Muscle layer of duodenum (tissue), 2 donors: ENCODE results near the gene TTPAL.
A peak's percentile ranks its signal among the peaks of the same experiment; 100 is the strongest.

Experiments used
- H3K27ac ChIP-seq: one replicate; pipeline ENCODE4 v1.7.0; 2013; ENCODE audit warnings: mild to moderate bottlenecking, low read length
- H3K27me3 ChIP-seq: one replicate; pipeline ENCODE4 v1.7.0; 2013; ENCODE audit warnings: low read depth, mild to moderate bottlenecking, control low read depth, low read length
- H3K36me3 ChIP-seq, 2 donors: one replicate each; pipeline ENCODE4 v1.7.0; 2013; ENCODE audit warnings: low read length in 2 of 2, control low read depth in 1 of 2, mild to moderate bottlenecking in 1 of 2; ENCODE audit not compliant: insufficient read depth in 2 of 2, control insufficient read depth in 1 of 2
- H3K4me1 ChIP-seq, 2 donors: one replicate each; pipeline ENCODE4 v1.7.0; 2013; ENCODE audit warnings: low read length in 2 of 2, mild to moderate bottlenecking in 2 of 2, control low read depth in 1 of 2, moderate library complexity in 1 of 2; ENCODE audit not compliant: insufficient read depth in 2 of 2, control insufficient read depth in 1 of 2
- H3K4me3 ChIP-seq, 2 donors: one replicate each; pipeline ENCODE4 v1.7.0; 2013; ENCODE audit warnings: low read length in 2 of 2, low read depth in 1 of 2, mild to moderate bottlenecking in 1 of 2
- H3K9me3 ChIP-seq, 2 donors: one replicate each; pipeline ENCODE4 v1.7.0; 2013; ENCODE audit warnings: low read length in 2 of 2, control low read depth in 1 of 2, mild to moderate bottlenecking in 1 of 2; ENCODE audit not compliant: control insufficient read depth in 1 of 2
- donor health status: healthy.

The TTPAL gene

GRCh38 chr20:44431502-44432234 lies 44.0 kb upstream of the TTPAL start:
- no peaks in the 10 kb centered on the region for H3K4me1 ChIP-seq
- peaks cover 6% of the 10 kb centered on the region for H3K27me3 ChIP-seq
- no peak overlapping the region for H3K4me3 ChIP-seq
- no peaks in the 10 kb centered on the region for H3K9me3 ChIP-seq
- no peaks in the 10 kb centered on the region for H3K36me3 ChIP-seq
- no peak overlapping the region for H3K27ac ChIP-seq

DNA sequence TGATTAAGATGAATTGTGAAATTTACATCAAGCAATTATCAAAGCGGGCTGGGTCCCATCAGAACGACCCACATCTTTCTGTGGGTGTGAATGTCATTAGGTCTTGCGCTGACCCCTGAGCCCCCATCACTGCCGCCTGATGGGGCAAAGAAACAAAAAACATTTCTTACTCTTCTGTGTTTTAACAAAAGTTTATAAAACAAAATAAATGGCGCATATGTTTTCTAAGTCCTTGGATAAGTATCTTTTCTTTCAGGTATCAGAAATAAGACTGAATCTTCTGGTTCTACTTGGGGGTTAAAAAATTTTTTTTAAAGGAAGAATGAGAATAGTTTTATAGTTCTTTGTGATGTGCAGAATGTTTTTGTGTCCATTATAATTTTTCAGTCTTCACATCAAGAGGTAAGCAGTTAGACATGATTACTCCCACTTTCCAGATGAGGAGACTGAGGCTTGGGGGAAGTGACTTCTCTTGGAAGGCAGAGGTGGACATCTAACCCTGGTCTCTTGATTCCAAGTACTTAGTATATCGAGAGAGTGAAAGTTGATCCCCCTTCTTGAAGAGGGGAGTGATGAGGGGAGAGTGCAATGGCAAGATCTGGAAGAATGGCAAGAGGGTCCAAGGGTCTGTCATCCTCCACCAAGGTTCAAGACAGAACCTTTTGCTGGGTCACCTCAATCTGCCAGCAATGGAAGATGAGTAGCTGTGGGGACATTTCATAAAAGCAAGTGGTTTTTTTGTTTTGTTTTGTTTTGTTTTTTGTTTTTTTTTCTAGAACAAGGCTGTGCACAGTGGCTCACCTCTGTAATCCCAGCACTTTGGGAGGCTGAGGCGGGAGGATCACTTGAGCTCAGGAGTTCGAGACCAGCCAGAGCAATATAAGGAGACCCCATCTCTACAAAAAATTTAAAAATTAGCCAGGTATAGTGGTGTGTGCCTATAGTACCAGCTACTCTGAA lies 42.8 kb upstream of the TTPAL start:
- no peaks in the 10 kb centered on the region for H3K9me3 ChIP-seq
- no peak overlapping the region for H3K4me3 ChIP-seq
- H3K27ac ChIP-seq = peak overlapping the region; percentile 24
- no peaks in the 10 kb centered on the region for H3K4me1 ChIP-seq
- H3K36me3 ChIP-seq = no peaks in the 10 kb centered on the region
- H3K27me3 ChIP-seq = peaks cover 6% of the 10 kb centered on the region

- Histone ChIP-seq H3K36me3 (no peaks in the 10 kb centered on the region), H3K4me1 (no peaks in the 10 kb centered on the region), H3K27ac (peak overlapping the region; percentile 24), H3K4me3 (no peak overlapping the region), H3K27me3 (peaks cover 6% of the 10 kb centered on the region), H3K9me3 (no peaks in the 10 kb centered on the region)
These were observed 41.7 kb upstream of the TTPAL start for GRCh38 chr20:44433751-44434538.

DNA sequence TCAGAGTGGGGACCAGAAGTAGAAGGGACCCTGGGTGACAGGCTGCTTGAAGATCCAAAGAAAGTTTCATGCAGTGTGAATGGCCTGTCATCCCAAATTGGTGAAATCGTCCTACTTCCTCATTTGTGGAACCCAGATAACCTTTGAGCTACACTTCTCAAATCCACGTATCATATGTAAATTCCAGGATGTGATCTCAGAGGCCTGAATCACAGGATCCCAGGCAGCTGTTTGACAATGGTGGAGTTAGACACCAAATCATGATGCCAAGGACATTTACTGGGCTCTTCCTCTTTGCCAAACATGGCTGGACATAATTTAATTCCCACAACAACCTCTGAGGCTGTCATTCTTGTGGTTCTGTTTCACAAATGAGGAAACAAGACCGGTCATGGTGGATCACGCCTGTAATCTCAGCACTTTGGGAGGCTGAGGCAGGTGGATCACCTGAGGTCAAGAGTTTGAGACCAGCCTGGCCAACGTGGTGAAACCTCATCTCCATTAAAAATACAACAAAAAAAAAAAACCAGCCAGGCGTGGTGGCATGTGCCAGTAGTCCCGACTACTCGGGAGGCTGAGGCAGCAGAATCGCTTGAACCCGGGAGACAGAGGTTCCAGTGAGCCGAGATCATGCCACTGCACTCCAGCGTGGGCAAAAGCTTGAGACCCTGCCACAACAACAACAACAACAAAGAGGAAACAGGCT lies 39.9 kb upstream of the TTPAL start:
- H3K27ac ChIP-seq = peak overlapping the region; percentile 1
- no peaks in the 10 kb centered on the region for H3K4me1 ChIP-seq
- H3K9me3 ChIP-seq = no peaks in the 10 kb centered on the region
- no peak overlapping the region for H3K4me3 ChIP-seq
- no peaks in the 10 kb centered on the region for H3K36me3 ChIP-seq
- peaks cover 6% of the 10 kb centered on the region for H3K27me3 ChIP-seq

DNA sequence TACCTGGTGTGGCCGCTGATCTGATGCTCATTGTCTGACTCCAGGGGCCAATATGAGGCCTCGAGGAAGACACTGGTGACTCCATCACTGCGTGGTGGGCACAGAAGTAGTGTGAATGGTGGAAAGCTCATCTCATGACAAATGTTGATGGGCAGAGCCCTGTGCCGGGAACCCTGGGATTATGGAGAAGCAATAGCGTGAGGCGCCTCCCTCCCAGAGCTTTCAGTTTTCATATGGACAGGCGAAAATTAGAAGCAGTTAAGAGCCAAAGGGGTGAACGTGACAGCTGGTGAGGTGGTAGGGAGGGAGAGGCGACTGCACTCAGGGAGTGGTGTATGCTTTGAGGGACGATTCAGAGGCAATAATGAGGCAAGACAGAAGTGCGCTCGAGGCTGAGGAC lies 39.3 kb upstream of the TTPAL start:
- Histone ChIP-seq H3K9me3 (no peaks in the 10 kb centered on the region), H3K27ac (peak overlapping the region; percentile 1), H3K4me1 (no peaks in the 10 kb centered on the region), H3K27me3 (peaks cover 3% of the 10 kb centered on the region), H3K36me3 (no peaks in the 10 kb centered on the region), H3K4me3 (no peak overlapping the region)

- Histone ChIP-seq H3K4me3 (no peak overlapping the region), H3K36me3 (no peaks in the 10 kb centered on the region), H3K9me3 (no peaks in the 10 kb centered on the region), H3K27me3 (no peaks in the 10 kb centered on the region), H3K27ac (no peak overlapping the region), H3K4me1 (no peaks in the 10 kb centered on the region)
These were observed 38.2 kb upstream of the TTPAL start for GRCh38 chr20:44437497-44437896.

DNA sequence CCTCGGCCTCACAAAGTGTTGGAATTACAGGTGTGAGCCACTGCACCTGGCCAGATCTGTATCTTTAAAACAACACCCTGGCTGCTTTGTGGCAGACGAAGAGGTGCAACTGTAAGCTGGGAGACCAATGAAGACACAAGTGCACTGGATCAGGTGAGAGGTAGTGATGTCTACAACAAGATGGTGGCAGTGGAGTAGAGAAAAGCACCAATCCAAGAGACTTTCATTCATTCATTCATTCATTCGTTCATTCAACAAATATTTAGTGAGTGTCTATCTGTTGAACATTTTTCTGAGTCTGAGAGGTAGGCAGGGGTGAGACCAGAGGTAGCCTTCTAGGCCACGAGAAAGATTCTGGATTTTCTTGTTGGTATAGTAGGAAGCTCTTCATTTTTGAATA lies 36.9 kb upstream of the TTPAL start:
- no peaks in the 10 kb centered on the region for H3K4me1 ChIP-seq
- no peaks in the 10 kb centered on the region for H3K27me3 ChIP-seq
- H3K36me3 ChIP-seq = no peaks in the 10 kb centered on the region
- no peaks in the 10 kb centered on the region for H3K9me3 ChIP-seq
- no peak overlapping the region for H3K4me3 ChIP-seq
- no peak overlapping the region for H3K27ac ChIP-seq

GRCh38 chr20:44439318-44439717 lies 36.4 kb upstream of the TTPAL start:
- H3K4me3 ChIP-seq = no peak overlapping the region
- H3K36me3 ChIP-seq = no peaks in the 10 kb centered on the region
- H3K27ac ChIP-seq = no peak overlapping the region
- no peaks in the 10 kb centered on the region for H3K4me1 ChIP-seq
- H3K9me3 ChIP-seq = no peaks in the 10 kb centered on the region
- no peaks in the 10 kb centered on the region for H3K27me3 ChIP-seq

DNA sequence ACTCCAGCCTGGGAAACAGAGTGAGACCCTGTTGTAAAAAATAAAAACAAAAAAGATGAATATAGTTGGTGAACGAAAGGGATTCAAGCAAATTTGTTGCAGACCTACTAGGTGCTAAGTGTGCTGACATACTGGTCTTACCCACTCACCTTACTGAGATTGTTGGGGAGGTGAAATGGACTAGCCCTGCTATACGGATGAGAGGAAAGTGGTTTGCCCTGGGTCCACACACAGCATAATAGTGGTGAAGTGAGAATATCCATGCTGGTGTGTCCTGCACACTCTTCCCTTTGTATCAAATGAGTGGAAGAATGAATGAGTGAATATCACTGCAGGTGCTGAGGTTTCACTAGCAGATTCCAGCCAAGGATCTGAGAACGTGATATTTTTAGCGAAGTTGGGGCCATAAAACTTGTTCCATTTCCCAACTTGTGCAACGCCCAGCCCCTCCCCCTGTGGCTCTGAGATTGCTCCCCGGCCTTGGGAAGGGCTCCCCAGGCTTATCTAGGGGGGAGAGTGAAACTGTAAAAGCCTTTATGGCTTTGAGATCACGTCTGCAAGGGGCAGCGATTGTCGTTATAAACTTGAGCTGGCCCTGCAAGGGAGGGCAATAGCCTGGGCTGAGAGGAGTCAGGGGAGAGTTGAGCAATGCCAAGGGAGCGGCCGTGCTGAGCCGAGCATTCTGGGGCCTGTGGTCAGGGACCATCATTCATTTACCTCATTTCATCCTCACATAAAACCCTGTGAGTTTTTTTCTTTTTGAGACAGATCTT lies 33.2 kb upstream of the TTPAL start:
- H3K27ac ChIP-seq = peak overlapping the region; percentile 67

More for the DNA sequence above, 33.2 kb upstream of the TTPAL start:
- Histone ChIP-seq H3K27me3 (no peaks in the 10 kb centered on the region), H3K36me3 (no peaks in the 10 kb centered on the region), H3K9me3 (peaks cover 0 to 6% of the 10 kb centered on the region in 2 donors), H3K4me3 (no peak overlapping the region), H3K4me1 (no peaks in the 10 kb centered on the region)
